B cell (primary cell): ENCODE measurements around the gene ZNF555.

Experiments used
- CTCF ChIP-seq: fragments of 200-600 bp; IDR thresholded peaks from one replicate; pipeline ENCODE4 v1.8.0; 2022; ENCODE audit warnings: antibody characterized with exemption, mild to moderate bottlenecking
- EZH2 ChIP-seq: IDR thresholded peaks from 2 replicates; pipeline ENCODE4 v1.6.1; 2012; ENCODE audit warnings: borderline replicate concordance, low read depth, mild to moderate bottlenecking, moderate library complexity, low read length; ENCODE audit not compliant: insufficient read depth, poor library complexity, severe bottlenecking

GRCh38 chr19:2816641-2817040 lies 24.6 kb upstream of the ZNF555 start:
- TF ChIP-seq CTCF, result no peak
- no peak for TF ChIP-seq EZH2
